IMR-90 (cell line): ENCODE measurements around the gene PARD3. TPM values are rescaled to one million over a fixed set of nuclear protein-coding genes. Genes with fewer than 3 reads are reported as not detected.

Source experiments
- ATAC-seq: fragments of 200-7000 bp; cut with Tn5 transposase; 2 replicates; pipeline ENCODE4 v1.9.1; 2020; ENCODE audit warnings: low read depth, mild to moderate bottlenecking, moderate library complexity
- BruUV-seq: library from RNA; stranded (reverse); fragments of 400-500 nt; replicated peaks from 2 replicates; lab custom pipeline; 2021; lab: Mats Ljungman, UMichigan
- CTCF ChIA-PET: fragments of 300-600 bp; formaldehyde crosslinking; extraction: SDS; loops from one replicate; lab custom pipeline; 2021; ENCODE audit warnings: antibody characterized with exemption; lab: Yijun Ruan, JAX
- POLR2A ChIA-PET: fragments of 300-600 bp; sonication (Branson Sonifier 250); formaldehyde crosslinking; loops from one replicate; lab custom pipeline; 2022; ENCODE audit warnings: antibody characterized with exemption; ENCODE audit not compliant: unreplicated experiment; lab: Charles Lee
- DNase-seq: peaks from one replicate; pipeline ENCODE4 v3.0.0; 2013
- H2AFZ ChIP-seq: replicated peaks from 2 replicates; pipeline ENCODE3; 2013; ENCODE audit warnings: low read length, mild to moderate bottlenecking; ENCODE audit not compliant: poor library complexity
- H2AK5ac ChIP-seq: 2 replicates; pipeline ENCODE4 v1.6.1; 2013; ENCODE audit warnings: low read depth, low read length, inconsistent platforms
- H2AK9ac ChIP-seq: replicated peaks from 2 replicates; pipeline ENCODE3; 2013; ENCODE audit warnings: mild to moderate bottlenecking, low read depth, low read length, moderate library complexity; ENCODE audit not compliant: poor library complexity
- H2BK120ac ChIP-seq: 2 replicates; pipeline ENCODE4 v1.6.1; 2013; ENCODE audit warnings: low read depth, low read length, inconsistent platforms
- H2BK15ac ChIP-seq: 3 replicates; pipeline ENCODE4 v1.6.1; 2013; ENCODE audit warnings: low read depth, low read length, inconsistent platforms
- H2BK20ac ChIP-seq: 2 replicates; pipeline ENCODE4 v1.6.1; 2013; ENCODE audit warnings: low read depth, mild to moderate bottlenecking, inconsistent platforms, low read length, moderate library complexity
- H2BK5ac ChIP-seq: 2 replicates; pipeline ENCODE4 v1.6.1; 2013; ENCODE audit warnings: mild to moderate bottlenecking, low read depth, low read length, inconsistent platforms; ENCODE audit not compliant: poor library complexity, severe bottlenecking
- H3K14ac ChIP-seq: replicated peaks from 2 replicates; pipeline ENCODE4 v1.6.1; 2013; ENCODE audit warnings: low read depth, low read length, inconsistent platforms
- H3K18ac ChIP-seq: 2 replicates; pipeline ENCODE4 v1.6.1; 2013; ENCODE audit warnings: low read depth, low read length, control low read depth
- H3K23ac ChIP-seq: 2 replicates; pipeline ENCODE4 v1.6.1; 2013; ENCODE audit warnings: low read depth, low read length, inconsistent platforms
- H3K27ac ChIP-seq: 2 replicates; pipeline ENCODE4 v1.5.1; 2013; ENCODE audit warnings: mild to moderate bottlenecking, control low read depth, low read length; ENCODE audit not compliant: insufficient read depth
- H3K27me3 ChIP-seq: 2 replicates; pipeline ENCODE4 v1.6.1; 2013; ENCODE audit warnings: low read length; ENCODE audit not compliant: control insufficient read depth, insufficient read depth
- H3K36me3 ChIP-seq: 2 replicates; pipeline ENCODE4 v1.6.1; 2013; ENCODE audit warnings: low read length, mixed read lengths; ENCODE audit not compliant: control insufficient read depth, insufficient read depth
- H3K4ac ChIP-seq: 2 replicates; pipeline ENCODE4 v1.6.1; 2013; ENCODE audit warnings: low read depth, low read length, inconsistent platforms
- H3K4me1 ChIP-seq: 2 replicates; pipeline ENCODE4 v1.6.1; 2013; ENCODE audit warnings: low read length, mixed read lengths; ENCODE audit not compliant: control insufficient read depth, insufficient read depth
- H3K4me2 ChIP-seq: 2 replicates; pipeline ENCODE4 v1.6.1; 2013; ENCODE audit warnings: low read depth, mild to moderate bottlenecking, control low read depth, low read length, moderate library complexity
- H3K4me3 ChIP-seq: 2 replicates; pipeline ENCODE4 v1.5.1; 2013; ENCODE audit warnings: low read depth, mild to moderate bottlenecking, control low read depth, low read length, moderate library complexity; ENCODE audit not compliant: insufficient read depth
- H3K56ac ChIP-seq: 2 replicates; pipeline ENCODE4 v1.6.1; 2013; ENCODE audit warnings: low read length, inconsistent platforms; ENCODE audit not compliant: insufficient read depth; ENCODE audit errors: extremely low read depth
- H3K79me1 ChIP-seq, 2 experiments: 2 replicates each; pipeline ENCODE4 v1.6.1; 2013; ENCODE audit warnings: low read length in 2 of 2, inconsistent platforms in 1 of 2, low read depth in 1 of 2
- H3K9ac ChIP-seq: 2 replicates; pipeline ENCODE4 v1.6.1; 2013; ENCODE audit warnings: low read depth, low read length, control low read depth
- H3K9me1 ChIP-seq: 2 replicates; pipeline ENCODE4 v1.6.1; 2013; ENCODE audit warnings: low read length, inconsistent platforms; ENCODE audit not compliant: insufficient read depth
- H3K9me3 ChIP-seq: 2 replicates; pipeline ENCODE4 v1.6.1; 2013; ENCODE audit warnings: low read length; ENCODE audit not compliant: control insufficient read depth, insufficient read depth
- H4K20me1 ChIP-seq: 2 replicates; pipeline ENCODE4 v1.6.1; 2013; ENCODE audit warnings: low read length, inconsistent platforms; ENCODE audit not compliant: insufficient read depth
- H4K5ac ChIP-seq: 2 replicates; pipeline ENCODE4 v1.6.1; 2013; ENCODE audit warnings: mild to moderate bottlenecking, low read depth, low read length, control low read depth
- H4K8ac ChIP-seq, 2 experiments: 2 replicates each; pipeline ENCODE4 v1.6.1; 2013; ENCODE audit warnings: low read depth in 2 of 2, low read length in 2 of 2, control low read depth in 1 of 2, inconsistent platforms in 1 of 2
- H4K91ac ChIP-seq: 2 replicates; pipeline ENCODE4 v1.6.1; 2013; ENCODE audit warnings: low read depth, low read length, inconsistent platforms; ENCODE audit not compliant: insufficient read depth
- BHLHE40 ChIP-seq: fragments of 150-350 bp; IDR thresholded peaks from 2 replicates; pipeline ENCODE4 v1.6.1; 2016; ENCODE audit warnings: mild to moderate bottlenecking, low read depth, low read length
- CEBPB ChIP-seq: IDR thresholded peaks from 2 replicates; pipeline ENCODE4 v1.6.1; 2012; ENCODE audit warnings: low read depth, low read length, improper control_type of control experiment
- FOS ChIP-seq: fragments of 150-350 bp; IDR thresholded peaks from 2 replicates; pipeline ENCODE4 v1.6.1; 2016; ENCODE audit warnings: low read depth, low read length
- MAFK ChIP-seq: IDR thresholded peaks from 2 replicates; pipeline ENCODE4 v1.6.1; 2012; ENCODE audit warnings: low read depth, low read length, improper control_type of control experiment
- MAZ ChIP-seq: IDR thresholded peaks from 2 replicates; pipeline ENCODE4 v1.6.1; 2012; ENCODE audit warnings: low read depth, mild to moderate bottlenecking, low read length, improper control_type of control experiment, moderate library complexity, borderline replicate concordance
- MXI1 ChIP-seq: IDR thresholded peaks from 2 replicates; pipeline ENCODE4 v1.6.1; 2012; ENCODE audit warnings: low read depth, mild to moderate bottlenecking, low read length, moderate library complexity, borderline replicate concordance
- NFE2L2 ChIP-seq: fragments of 150-350 bp; IDR thresholded peaks from 2 replicates; pipeline ENCODE4 v1.6.1; 2016; ENCODE audit warnings: low read depth, mild to moderate bottlenecking, low read length
- POLR2A ChIP-seq: IDR thresholded peaks from 2 replicates; pipeline ENCODE4 v1.6.1; 2012; ENCODE audit warnings: mild to moderate bottlenecking, low read depth, low read length
- RAD21 ChIP-seq: IDR thresholded peaks from 2 replicates; pipeline ENCODE4 v1.6.1; 2012; ENCODE audit warnings: low read length, improper control_type of control experiment
- RCOR1 ChIP-seq: IDR thresholded peaks from 2 replicates; pipeline ENCODE4 v1.6.1; 2012; ENCODE audit warnings: mild to moderate bottlenecking, low read length, improper control_type of control experiment; ENCODE audit not compliant: insufficient replicate concordance
- RFX5 ChIP-seq: IDR thresholded peaks from 2 replicates; pipeline ENCODE4 v1.8.0; 2012; ENCODE audit warnings: low read depth, mild to moderate bottlenecking, low read length, moderate library complexity
- SMC3 ChIP-seq: fragments of 150-350 bp; IDR thresholded peaks from 2 replicates; pipeline ENCODE4 v1.6.1; 2016; ENCODE audit warnings: low read depth, mild to moderate bottlenecking, antibody characterized with exemption, low read length, moderate library complexity
- USF2 ChIP-seq: fragments of 150-350 bp; IDR thresholded peaks from 2 replicates; pipeline ENCODE4 v1.6.1; 2017; ENCODE audit warnings: mild to moderate bottlenecking, antibody characterized with exemption, low read length, low read depth
- WGBS, 2 experiments: methylation state at CpG; one replicate each; pipeline versions ENCODE4 v1.1.5 to v1.1.7; 2013; ENCODE audit warnings: missing lambda C conversion rate in 2 of 2; ENCODE audit not compliant: insufficient read length in 1 of 2; ENCODE audit errors: extremely low coverage in 2 of 2; 5-methylcytosine and 5-hydroxymethylcytosine counted together
- dilution Hi-C: fragments of 300-500 bp; cut with HindIII; formaldehyde crosslinking; loops from one replicate; pipeline ENCODE4 v1.14.3; 2018; ENCODE audit warnings: low sequenced_read_pairs; ENCODE audit not compliant: unreplicated experiment
- in situ Hi-C: fragments of 300-500 bp; cut with MboI; formaldehyde crosslinking; loops from 3 replicates; pipeline ENCODE4 v1.14.3; 2019; ENCODE audit warnings: low sequenced_read_pairs, inconsistent platforms, mixed read lengths
- intact Hi-C: fragments of 100-400 bp; cut with micrococcal nuclease; formaldehyde crosslinking; loops from 2 replicates; pipeline ENCODE4 v1.10.0; 2022
- polyA plus RNA-seq, 3 experiments: library from polyadenylated mRNA; depleted of rRNA; stranded (reverse); fragments of >200 nt; gene quantifications; 2 replicates each; pipeline ENCODE4 v1.2.3, GENCODE V29; 2012; ENCODE audit warnings: low replicate concordance in 1 of 3
- total RNA-seq: library from RNA; depleted of rRNA; stranded (reverse); fragments of >200 nt; gene quantifications from 2 replicates; pipeline ENCODE4 v1.2.3, GENCODE V29; 2012
- TF ChIP-seq, protein P1 (sequence below): conservative IDR thresholded peaks from 2 replicates; pipeline ENCODE4 v1.5.1; 2012; ENCODE audit warnings: mild to moderate bottlenecking, low read depth, low read length, improper control_type of control experiment
- TF ChIP-seq, protein P2 (sequence below): fragments of 150-350 bp; IDR thresholded peaks from 2 replicates; pipeline ENCODE4 v1.6.1; 2016; ENCODE audit warnings: low read depth, mild to moderate bottlenecking, low read length, moderate library complexity, borderline replicate concordance

The PARD3 gene
- total and polyA plus RNA-seq, 2 of the 4 experiments (the other 2 are of a cell fraction): 14.6 to 37.5 TPM

GRCh38 chr10:34137955-34138354 lies 677.1 kb downstream of the PARD3 start:
- Histone ChIP-seq H2BK20ac (no peak overlapping the region), H2BK5ac (no peak overlapping the region), H3K4me2 (no peak overlapping the region), H3K18ac (no peak overlapping the region), H3K9ac (no peak overlapping the region), H3K4me3 (no peak overlapping the region), H2AK9ac (no peak overlapping the region), H2AK5ac (no peak overlapping the region), H3K14ac (no peak overlapping the region; the same call in 1 of the 2 replicates), H4K91ac (no peak overlapping the region), H2AFZ (no peak overlapping the region), H3K9me1 (peaks cover 3% of the 10 kb centered on the region; the same call in 1 of the 2 replicates), H3K4me1 (no peaks in the 10 kb centered on the region), H3K27me3 (no peaks in the 10 kb centered on the region), H4K20me1 (no peaks in the 10 kb centered on the region), H4K5ac (no peak overlapping the region), H2BK120ac (no peak overlapping the region), H3K4ac (no peak overlapping the region), H3K56ac (no peak overlapping the region), H3K27ac (no peak overlapping the region), H4K8ac (no peak overlapping the region), H3K79me1 (no peaks in the 10 kb centered on the region), H2BK15ac (no peak overlapping the region), H3K23ac (no peak overlapping the region), H3K9me3 (no peaks in the 10 kb centered on the region), H3K36me3 (no peaks in the 10 kb centered on the region)
- ATAC-seq (no peak), DNase-seq (no peak)
- TF ChIP-seq MAZ (no peak), RAD21 (no peak), BHLHE40 (no peak), USF2 (no peak), CEBPB (no peak), RFX5 (no peak), NFE2L2 (no peak), MAFK (no peak), SMC3 (no peak), POLR2A (no peak), MXI1 (no peak), RCOR1 (no peak), FOS (no peak)
- TF ChIP-seq, protein P1, sequence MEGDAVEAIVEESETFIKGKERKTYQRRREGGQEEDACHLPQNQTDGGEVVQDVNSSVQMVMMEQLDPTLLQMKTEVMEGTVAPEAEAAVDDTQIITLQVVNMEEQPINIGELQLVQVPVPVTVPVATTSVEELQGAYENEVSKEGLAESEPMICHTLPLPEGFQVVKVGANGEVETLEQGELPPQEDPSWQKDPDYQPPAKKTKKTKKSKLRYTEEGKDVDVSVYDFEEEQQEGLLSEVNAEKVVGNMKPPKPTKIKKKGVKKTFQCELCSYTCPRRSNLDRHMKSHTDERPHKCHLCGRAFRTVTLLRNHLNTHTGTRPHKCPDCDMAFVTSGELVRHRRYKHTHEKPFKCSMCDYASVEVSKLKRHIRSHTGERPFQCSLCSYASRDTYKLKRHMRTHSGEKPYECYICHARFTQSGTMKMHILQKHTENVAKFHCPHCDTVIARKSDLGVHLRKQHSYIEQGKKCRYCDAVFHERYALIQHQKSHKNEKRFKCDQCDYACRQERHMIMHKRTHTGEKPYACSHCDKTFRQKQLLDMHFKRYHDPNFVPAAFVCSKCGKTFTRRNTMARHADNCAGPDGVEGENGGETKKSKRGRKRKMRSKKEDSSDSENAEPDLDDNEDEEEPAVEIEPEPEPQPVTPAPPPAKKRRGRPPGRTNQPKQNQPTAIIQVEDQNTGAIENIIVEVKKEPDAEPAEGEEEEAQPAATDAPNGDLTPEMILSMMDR: no peak
- TF ChIP-seq, protein P2, sequence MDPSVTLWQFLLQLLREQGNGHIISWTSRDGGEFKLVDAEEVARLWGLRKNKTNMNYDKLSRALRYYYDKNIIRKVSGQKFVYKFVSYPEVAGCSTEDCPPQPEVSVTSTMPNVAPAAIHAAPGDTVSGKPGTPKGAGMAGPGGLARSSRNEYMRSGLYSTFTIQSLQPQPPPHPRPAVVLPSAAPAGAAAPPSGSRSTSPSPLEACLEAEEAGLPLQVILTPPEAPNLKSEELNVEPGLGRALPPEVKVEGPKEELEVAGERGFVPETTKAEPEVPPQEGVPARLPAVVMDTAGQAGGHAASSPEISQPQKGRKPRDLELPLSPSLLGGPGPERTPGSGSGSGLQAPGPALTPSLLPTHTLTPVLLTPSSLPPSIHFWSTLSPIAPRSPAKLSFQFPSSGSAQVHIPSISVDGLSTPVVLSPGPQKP: no peak
- CTCF ChIA-PET: no interaction called here
- intact Hi-C loops (no loop called here), dilution Hi-C loops (no loop called here), in situ Hi-C loops (no loop called here)
- POLR2A ChIA-PET: no interaction called here
- no CpG with 5 or more reads among the region's 2 CpGs for WGBS, 2 experiments
- BruUV-seq: no TSS peak
